DND-41 (cell line): ENCODE measurements around the gene SLC22A6.

Experiments
- ATAC-seq: fragments of 200-7000 bp; cut with Tn5 transposase; 3 replicates; pipeline ENCODE4 v1.9.1; 2021; ENCODE audit warnings: low read depth; ENCODE audit not compliant: insufficient read depth
- DNase-seq: peaks from one replicate; pipeline ENCODE4 v3.0.0-alpha.2; 2020
- H2AFZ ChIP-seq: 2 replicates; pipeline ENCODE4 v1.6.0; 2012; ENCODE audit warnings: low read depth, low read length
- H3K27ac ChIP-seq: 2 replicates; pipeline ENCODE4 v1.5.1; 2012; ENCODE audit warnings: low read length, inconsistent platforms
- H3K27me3 ChIP-seq: fragments of 200-600 bp; sonication (generic); 2 replicates; pipeline ENCODE4 v1.6.0; 2012; ENCODE audit warnings: low read length, mild to moderate bottlenecking, inconsistent platforms; ENCODE audit not compliant: insufficient read depth, poor library complexity
- H3K36me3 ChIP-seq: 2 replicates; pipeline ENCODE4 v1.5.1; 2012; ENCODE audit warnings: low read length, inconsistent platforms; ENCODE audit not compliant: insufficient read depth
- H3K4me1 ChIP-seq: 2 replicates; pipeline ENCODE4 v1.5.1; 2012; ENCODE audit warnings: mild to moderate bottlenecking, low read length; ENCODE audit not compliant: insufficient read depth
- H3K4me2 ChIP-seq: 2 replicates; pipeline ENCODE4 v1.6.0; 2012; ENCODE audit warnings: mild to moderate bottlenecking, moderate library complexity, low read length, inconsistent platforms; ENCODE audit not compliant: insufficient read depth
- H3K4me3 ChIP-seq, 2 experiments: fragments of 200-600 bp in 1 of 2; shearing (Covaris generic) in 1 of 2; 2 replicates each; pipeline ENCODE4 v1.5.1; 2012 to 2016; ENCODE audit warnings: inconsistent platforms in 2 of 2, low read length in 2 of 2, mild to moderate bottlenecking in 2 of 2, low read depth in 1 of 2, moderate library complexity in 1 of 2
- H3K79me2 ChIP-seq: 2 replicates; pipeline ENCODE4 v1.6.0; 2012; ENCODE audit warnings: low read length, inconsistent platforms; ENCODE audit not compliant: insufficient read depth
- H3K9ac ChIP-seq: 2 replicates; pipeline ENCODE4 v1.6.0; 2012; ENCODE audit warnings: low read depth, mild to moderate bottlenecking, inconsistent platforms, low read length, moderate library complexity
- H3K9me3 ChIP-seq: 2 replicates; pipeline ENCODE4 v1.5.1; 2012; ENCODE audit warnings: low read length, moderate library complexity, mild to moderate bottlenecking, inconsistent platforms; ENCODE audit not compliant: insufficient read depth, severe bottlenecking
- H4K20me1 ChIP-seq: 2 replicates; pipeline ENCODE4 v1.6.0; 2012; ENCODE audit warnings: low read length; ENCODE audit not compliant: insufficient read depth
- EZH2 ChIP-seq: IDR thresholded peaks from 3 replicates; pipeline ENCODE4 v1.6.1; 2012; ENCODE audit warnings: borderline replicate concordance, low read depth, mild to moderate bottlenecking, moderate library complexity, low read length, inconsistent platforms; ENCODE audit not compliant: severe bottlenecking
- TF ChIP-seq, protein P1 (sequence below): IDR thresholded peaks from 2 replicates; pipeline ENCODE4 v1.5.1; 2012; ENCODE audit warnings: borderline replicate concordance, low read length, moderate library complexity, mild to moderate bottlenecking; ENCODE audit not compliant: poor library complexity, severe bottlenecking; ENCODE audit errors: extremely low read depth

SLC22A6 gene

DNA sequence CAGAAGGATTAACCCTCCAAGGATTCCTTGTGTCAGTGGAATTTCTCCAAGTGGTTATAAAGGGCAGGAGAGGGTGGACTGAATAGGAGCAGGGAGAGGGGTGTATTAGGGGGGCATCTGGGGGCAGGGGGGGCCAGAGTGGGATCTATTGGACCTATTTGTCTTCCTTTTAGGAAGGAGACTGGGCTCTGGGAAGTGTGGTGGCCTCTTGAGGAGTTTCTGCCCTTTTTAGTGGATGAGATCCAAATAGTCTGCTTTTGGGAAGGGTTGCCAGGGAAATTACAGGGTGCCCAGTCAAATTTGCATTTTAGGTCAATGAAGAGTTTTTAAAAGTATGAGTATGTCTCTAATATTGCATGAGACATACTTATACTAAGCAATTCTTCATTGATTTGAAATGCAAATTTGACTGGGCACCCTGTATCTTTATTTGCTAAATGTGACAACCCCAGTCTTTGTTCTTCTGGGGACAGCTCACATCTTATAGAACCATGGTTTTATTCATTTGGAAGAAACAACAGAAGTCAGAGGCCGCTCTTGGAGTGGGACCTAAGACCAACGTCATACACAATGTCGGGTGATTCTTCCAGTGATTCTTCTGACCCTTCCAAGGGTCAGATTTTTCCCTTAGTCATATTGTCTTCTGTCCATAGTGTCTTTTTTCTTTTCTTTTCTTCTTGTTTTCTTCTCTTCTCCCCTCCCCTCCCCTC, 429 bp upstream of the SLC22A6 start:
- H4K20me1 ChIP-seq = no peaks in the 10 kb centered on the region
- DNase-seq = no peak
- no peaks in the 10 kb centered on the region for H3K36me3 ChIP-seq
- TF ChIP-seq EZH2 = no peak
- TF ChIP-seq, protein P1, sequence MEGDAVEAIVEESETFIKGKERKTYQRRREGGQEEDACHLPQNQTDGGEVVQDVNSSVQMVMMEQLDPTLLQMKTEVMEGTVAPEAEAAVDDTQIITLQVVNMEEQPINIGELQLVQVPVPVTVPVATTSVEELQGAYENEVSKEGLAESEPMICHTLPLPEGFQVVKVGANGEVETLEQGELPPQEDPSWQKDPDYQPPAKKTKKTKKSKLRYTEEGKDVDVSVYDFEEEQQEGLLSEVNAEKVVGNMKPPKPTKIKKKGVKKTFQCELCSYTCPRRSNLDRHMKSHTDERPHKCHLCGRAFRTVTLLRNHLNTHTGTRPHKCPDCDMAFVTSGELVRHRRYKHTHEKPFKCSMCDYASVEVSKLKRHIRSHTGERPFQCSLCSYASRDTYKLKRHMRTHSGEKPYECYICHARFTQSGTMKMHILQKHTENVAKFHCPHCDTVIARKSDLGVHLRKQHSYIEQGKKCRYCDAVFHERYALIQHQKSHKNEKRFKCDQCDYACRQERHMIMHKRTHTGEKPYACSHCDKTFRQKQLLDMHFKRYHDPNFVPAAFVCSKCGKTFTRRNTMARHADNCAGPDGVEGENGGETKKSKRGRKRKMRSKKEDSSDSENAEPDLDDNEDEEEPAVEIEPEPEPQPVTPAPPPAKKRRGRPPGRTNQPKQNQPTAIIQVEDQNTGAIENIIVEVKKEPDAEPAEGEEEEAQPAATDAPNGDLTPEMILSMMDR = no peak
- no peak overlapping the region for H2AFZ ChIP-seq
- no peak overlapping the region for H3K4me3 ChIP-seq
- H3K9me3 ChIP-seq = no peaks in the 10 kb centered on the region
- no peak overlapping the region for H3K27ac ChIP-seq
- no peaks in the 10 kb centered on the region for H3K79me2 ChIP-seq
- no peak for ATAC-seq
- H3K9ac ChIP-seq = no peak overlapping the region
- no peaks in the 10 kb centered on the region for H3K4me1 ChIP-seq
- H3K4me2 ChIP-seq = no peak overlapping the region
- H3K27me3 ChIP-seq = peaks cover 5% of the 10 kb centered on the region

- H3K4me3 ChIP-seq = no peak overlapping the region
- H4K20me1 ChIP-seq = no peaks in the 10 kb centered on the region
- no peak overlapping the region for H3K4me2 ChIP-seq
- no peak overlapping the region for H2AFZ ChIP-seq
- ATAC-seq (no peak), DNase-seq (no peak)
- H3K27ac ChIP-seq = no peak overlapping the region
- H3K36me3 ChIP-seq = no peaks in the 10 kb centered on the region
- H3K79me2 ChIP-seq = no peaks in the 10 kb centered on the region
- no peaks in the 10 kb centered on the region for H3K4me1 ChIP-seq
- no peak overlapping the region for H3K9ac ChIP-seq
- H3K9me3 ChIP-seq = no peaks in the 10 kb centered on the region
- no peak for TF ChIP-seq EZH2
- TF ChIP-seq, protein P1 = no peak
- peaks cover 3% of the 10 kb centered on the region for H3K27me3 ChIP-seq
These were observed 1.1 kb downstream of the SLC22A6 start for GRCh38 chr11:62983536-62984199.

DNA sequence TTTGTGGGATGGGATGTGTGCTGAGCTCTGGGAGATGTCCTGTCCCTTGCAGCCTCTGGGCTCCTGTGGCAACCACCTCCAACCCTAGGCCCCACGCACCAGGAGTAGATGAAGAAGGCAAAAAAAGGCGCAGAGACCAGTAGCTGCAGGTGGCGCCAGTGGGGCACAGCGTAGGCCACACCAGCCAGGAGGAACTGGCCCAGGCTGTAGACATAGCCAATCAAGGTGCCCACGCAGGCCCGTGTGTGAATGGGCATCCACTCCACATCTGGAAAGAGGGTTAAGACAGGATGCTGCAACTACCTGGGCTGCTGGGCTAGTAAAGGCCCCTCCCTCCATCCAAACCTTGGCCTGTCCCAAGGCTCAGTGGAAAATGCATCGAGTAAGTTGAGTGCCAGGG, 3.0 kb downstream of the SLC22A6 start:
- no peak for DNase-seq
- TF ChIP-seq, protein P1 = no peak
- TF ChIP-seq EZH2 = no peak
- H3K4me3 ChIP-seq = no peak overlapping the region
- no peaks in the 10 kb centered on the region for H3K79me2 ChIP-seq
- no peaks in the 10 kb centered on the region for H3K36me3 ChIP-seq
- H4K20me1 ChIP-seq = no peaks in the 10 kb centered on the region
- ATAC-seq = no peak
- H3K27ac ChIP-seq = no peak overlapping the region
- peaks cover 3% of the 10 kb centered on the region for H3K27me3 ChIP-seq
- H3K4me2 ChIP-seq = no peak overlapping the region
- no peak overlapping the region for H3K9ac ChIP-seq
- H2AFZ ChIP-seq = no peak overlapping the region
- H3K4me1 ChIP-seq = no peaks in the 10 kb centered on the region
- no peaks in the 10 kb centered on the region for H3K9me3 ChIP-seq
